Dedifferentiated amniotic fluid mesenchymal stem cell (primary cell): ENCODE results near the gene C3orf18.

Experiments used
- DNase-seq: peaks from one replicate; pipeline ENCODE4 v3.0.0-alpha.2; 2016; ENCODE audit errors: extremely low spot score

C3orf18 gene

DNA sequence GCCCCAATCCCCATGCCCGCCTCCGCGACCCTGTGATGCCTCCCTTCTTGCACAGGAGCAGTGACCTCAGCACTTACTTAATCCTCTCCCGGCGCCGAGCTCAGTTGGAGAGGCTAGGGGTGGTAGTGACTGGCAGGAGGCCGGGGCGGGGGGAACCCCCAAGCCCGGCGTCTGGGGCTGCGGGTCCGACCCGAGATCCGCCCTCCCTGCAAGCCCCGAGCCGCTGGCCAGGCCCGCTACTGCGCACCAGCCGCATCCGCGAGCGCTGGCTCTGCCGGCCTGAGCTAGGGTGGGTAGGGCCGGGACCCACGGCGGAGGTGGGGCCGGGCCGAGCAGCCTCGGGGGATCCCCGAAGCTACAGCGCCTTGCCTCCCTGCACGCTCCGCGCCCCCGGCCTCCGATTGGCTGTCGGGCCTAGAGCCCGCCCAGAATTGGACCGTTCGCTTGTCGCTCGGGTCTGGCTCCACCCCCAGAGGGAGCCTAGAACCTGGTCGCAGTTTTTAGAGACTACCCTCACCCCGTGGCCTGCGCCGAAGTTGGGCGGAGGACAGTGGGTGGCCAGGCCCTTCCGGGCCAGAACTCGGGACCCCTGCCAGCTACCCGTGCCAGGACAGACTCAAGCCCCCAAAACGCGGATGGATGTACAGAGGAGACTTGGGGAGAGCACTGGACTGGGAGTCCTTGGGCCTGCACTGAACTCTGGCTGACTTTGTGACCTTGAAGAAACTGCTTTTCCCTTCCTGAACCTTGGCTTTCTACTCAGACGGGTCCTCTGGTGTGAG is at the start of gene C3orf18:
Gene C3orf18, minus strand, starts transcription at position 362 of the 782 bp plus-strand sequence. CDS start 2,048 bp downstream, outside the sequence.
- peak; percentile 69 for DNase-seq

DNA sequence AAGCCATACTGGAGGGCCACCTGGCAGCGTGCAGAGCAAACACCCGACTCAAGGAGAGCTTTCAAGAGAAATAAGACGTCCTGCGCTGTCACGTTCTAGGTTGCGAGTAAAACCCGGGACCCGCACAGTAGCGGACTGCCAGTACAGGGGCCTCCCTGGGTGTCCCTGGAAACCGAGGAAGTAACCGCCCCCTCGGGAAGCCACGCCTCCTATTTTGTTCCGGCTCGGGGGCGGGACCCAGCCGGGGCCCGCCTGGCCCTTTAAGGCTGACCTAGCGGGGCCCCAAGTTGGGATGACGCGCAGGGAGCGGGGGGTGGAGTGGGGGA is 49.2 kb upstream of the C3orf18 start:
- peak; percentile 83 for DNase-seq

DNA sequence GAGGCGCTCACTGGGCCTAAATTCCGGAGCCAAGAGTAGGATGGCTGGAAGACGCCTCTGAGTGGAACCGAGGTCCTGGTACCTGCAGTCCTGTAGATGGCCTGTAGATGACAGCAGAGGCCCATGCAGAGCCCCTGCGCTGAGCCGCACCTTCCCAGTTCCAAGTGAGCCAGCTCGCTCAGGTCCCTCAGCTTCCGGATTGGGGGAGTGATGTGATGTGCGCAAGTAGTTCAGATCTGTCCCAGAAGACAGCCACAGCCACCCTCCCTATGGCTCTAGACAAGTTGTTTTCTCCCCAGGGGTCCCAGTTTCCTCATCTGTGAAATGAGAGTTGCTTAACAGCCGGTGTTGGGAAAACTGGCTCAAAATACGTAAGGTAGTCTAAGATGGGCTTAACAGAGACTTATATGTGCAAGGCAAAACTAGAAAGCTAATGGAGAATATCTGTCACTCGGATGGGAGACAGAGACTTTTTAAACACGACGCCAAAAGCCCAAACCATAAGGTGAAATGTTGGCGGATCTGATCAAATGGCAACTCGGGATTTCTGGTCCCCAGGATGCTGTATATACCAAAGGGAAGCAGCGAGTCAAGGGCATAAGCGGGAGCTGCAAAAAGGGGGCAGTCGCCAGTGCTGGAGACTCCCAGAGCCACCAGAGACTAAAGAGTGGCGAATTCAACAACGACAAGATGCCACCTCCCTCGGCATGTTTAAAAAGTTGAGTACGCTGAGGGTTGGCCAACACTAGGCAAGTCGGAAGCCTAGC is 48.6 kb upstream of the C3orf18 start:
- DNase-seq = peak; percentile 86

DNA sequence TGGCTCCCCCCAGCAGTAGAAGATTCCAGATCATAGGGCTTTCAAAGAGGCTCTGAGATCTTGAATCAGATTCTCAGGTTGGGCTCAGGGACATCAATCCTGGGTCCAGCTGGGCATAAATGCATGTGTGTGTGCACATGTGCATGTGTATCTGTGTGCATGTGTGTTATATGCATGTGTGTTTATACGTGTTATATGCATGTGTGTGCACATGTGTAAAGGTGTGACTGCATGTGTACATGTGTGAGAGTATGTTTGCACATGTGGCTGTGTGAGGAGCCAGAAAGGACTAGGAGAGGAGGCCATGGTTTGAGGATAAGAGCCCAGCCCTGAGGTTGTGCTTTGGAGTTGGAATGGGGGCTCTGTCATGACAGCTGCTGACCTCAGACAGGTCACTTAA is 47.6 kb upstream of the C3orf18 start:
- DNase-seq = no peak

DNA sequence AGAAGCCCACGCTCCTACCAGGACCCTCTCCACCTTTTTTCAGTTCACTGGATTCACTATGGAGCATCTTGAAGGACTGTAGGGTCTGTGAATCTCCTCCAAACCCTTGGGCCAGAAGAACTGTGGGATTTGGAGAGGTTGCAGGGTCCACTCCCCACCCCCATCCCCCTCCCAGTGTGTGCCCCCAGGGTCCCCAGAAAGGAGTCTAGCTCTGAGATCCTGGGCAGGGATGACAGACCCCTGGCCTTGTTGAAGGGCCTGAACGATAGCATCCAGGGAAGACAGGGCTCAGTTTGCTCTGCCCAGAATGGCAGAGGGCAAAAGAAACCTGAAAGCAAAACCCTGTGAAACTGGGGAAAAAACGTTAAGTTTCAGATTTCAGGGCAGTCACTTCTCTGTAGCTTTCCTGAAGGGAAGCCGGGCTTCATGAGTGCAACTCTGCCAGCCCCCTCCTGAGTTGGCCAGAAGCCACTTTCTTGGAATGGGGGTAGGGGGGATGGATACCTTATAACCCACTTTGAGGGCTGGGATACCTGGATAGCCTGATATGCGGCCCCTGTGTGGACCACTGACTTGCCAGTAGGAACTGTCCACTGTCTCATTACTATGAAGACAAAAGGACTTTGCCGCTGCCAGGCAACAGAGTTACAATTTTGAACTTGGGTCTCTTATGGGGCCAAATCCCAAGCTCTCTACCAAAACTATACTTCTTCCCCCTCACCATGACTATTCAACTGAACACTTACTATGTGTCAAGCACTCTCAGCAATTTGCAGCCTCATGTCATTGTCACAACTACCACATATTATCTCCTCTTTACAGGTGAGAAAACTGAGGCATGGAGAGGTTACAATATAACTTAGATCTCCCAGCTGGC is 45.7 kb upstream of the C3orf18 start:
- DNase-seq = no peak

DNA sequence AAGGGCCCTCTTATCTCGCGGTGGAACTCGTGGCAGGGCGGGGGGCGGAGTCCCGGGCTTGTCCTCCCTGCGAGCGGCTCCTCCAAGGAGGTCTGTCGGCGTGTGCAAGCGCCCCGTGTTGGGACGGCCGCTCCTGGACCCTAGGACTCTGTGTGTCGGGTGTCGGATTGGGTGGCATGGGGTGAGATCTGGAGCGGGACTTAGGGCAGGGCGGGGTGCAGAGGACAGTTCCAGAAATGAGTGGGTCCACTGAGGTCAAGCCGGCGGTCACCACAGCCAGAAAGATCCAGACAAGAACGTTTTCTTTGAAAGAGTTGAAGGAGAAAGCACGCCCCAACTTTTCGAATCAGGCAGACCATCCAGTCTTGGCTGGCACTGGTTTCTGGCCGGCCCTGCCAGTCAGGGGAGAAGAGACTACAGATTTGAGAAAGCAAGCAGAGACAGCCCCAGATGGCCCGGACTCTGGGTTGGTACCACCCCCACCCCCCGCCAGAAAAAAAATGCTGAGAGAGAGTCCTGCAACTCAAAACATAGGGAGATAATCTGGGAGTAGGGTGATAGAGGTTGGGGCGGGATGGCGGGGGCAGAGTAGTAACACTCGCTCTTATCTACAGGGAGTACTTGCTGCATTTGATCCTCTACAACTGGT is 44.8 kb upstream of the C3orf18 start:
- no peak for DNase-seq

DNA sequence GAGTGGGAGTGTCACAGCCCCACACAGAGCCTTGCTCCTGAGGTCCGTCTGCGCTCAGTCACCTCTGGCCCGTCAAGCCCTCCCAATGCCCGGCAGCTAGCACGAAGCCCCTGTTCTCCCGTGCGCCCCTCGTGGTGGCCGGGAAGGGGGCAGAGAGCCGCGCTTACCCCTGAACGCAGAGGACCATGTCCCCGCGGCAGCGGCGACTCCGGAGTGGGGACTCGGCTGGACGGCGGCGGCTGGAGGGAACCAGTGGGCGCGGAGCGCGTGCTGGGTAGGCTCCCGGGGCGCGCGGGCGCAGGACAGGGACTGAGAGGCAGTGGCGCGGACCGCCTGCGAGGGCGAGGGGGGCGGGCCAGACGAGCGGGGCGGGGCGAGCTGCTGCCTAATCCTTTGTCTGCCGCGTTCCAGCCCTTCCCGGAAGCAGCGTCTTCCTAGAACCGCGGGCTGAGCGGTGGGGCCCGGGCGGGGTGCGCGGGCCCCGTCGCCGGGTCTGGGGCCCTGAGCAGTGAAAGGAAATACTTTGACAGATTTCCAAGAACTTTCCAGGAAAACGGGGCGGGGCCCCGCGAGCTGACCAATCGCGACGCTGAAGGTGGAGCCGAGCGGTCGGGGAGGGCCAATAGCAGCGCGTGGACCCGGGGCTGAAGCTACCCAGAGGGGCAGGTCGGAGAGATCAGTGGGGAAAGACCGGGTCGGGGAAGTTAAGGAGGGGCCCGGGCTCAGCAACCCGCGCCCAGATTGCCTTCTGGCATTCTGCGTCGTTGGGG is 44.1 kb upstream of the C3orf18 start, which contains the start of gene CISH:
Gene CISH, minus strand, starts transcription at position 311 of the 770 bp plus-strand sequence. Its CDS starts 124 bp downstream, at position 187.
- peak; percentile 83 for DNase-seq

DNA sequence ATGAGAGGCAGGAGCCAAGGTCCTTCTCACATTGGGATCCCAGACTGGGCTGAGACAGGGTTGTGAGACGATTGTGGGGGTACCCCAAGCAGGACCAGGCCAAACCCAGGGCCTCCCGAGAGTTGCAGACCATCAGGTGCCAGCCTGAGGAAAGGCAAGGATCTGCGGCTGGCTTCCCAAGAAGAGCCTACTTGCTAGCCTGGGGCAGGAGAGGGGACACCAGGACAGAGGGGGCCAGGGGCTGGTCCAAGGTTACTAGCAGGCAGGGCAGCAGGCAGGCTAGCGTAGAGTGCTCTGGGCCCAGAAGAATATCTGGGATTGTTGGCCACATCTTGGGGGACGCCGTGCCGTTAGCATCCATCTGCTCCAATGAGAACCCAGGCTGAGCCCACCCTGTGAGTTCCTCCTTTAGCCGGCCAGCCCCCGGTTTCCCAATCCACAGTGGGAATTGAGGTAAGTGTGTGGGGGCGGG is 43.5 kb upstream of the C3orf18 start:
- no peak for DNase-seq

DNA sequence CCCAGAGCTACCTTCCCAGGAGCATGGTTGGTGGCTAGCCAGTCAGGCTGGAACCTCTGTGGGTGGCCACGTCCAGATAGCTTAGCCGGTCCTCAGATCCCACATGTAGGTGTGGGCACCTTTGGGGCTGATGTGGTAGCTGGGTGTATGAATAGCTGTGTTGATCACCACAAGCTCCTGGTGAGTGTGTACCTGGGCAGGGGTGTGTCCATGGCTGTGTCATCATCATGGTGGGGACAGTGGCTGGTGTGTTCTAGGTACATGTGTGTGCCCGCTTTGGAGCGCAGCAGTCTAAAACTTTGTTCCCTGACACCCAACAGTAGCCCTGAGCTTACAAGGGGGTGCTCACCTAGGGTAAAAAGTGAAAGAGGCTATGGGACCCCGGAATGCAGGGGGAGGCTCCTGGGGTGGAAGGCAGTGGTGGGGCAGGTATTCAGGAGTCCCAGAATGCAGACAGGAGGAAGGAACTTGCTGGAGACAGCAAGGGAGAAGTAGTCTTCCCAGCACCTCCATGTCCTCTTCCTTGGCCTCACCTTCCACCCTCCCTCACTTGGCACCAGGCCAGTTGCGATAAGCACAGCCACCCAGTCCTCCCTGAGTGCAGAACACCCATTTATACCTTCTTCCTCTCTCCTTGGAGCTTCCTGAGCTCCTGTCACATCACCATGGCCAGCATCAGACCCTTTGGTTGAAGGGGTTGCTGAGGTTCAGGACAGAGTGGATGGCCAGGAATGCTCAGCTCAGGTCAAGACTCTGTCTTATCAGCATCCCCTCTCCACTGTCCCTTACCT is 42.8 kb upstream of the C3orf18 start:
- no peak for DNase-seq

DNA sequence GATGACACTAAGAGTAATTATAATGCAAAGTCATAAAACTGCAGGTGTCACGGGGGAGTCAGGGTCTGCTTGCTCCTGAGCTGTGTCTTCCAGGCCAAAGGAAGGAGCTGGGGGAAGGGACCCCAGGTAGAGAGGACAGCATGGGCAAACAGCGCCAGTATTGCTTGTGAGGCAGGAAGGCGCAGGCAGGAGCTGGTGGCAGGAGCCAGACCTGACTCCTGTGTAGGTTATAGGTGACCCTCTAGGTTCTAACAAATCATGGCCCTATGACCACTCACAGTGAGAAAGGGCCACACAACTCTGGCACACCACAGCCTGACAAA is 42.2 kb upstream of the C3orf18 start:
- no peak for DNase-seq

DNA sequence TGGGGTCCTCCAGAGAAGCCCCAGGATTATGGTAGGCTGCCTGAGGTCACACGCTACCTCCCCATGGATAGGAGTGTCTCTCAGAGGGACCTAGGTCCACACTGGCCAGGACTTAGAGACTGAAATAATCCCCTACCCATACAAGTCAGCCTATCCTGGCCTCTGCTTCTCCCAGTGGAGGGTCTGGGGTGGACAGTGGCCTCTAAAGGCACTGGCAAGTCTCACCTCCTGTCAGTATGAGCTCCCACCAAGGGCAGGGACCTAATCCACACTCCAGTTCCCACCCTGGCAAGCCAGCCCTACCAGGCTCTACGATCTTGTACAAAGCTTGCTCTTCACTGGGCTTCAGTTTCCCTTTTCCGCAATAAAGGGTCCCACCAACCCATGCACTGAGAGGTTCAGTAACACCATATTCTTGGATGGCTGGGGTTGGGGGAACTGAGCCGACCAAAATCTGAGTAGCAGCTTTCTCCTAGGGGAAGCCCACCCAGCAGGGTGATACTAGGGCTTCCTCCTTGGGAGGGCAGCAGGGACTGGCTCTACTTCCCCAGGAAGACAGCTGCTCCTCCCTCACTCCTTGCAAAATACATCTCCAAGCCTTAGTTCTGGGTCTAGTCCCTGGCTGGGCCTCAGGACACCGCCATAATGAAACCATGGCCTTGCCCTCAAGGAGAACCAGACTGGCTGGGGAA is 41.7 kb upstream of the C3orf18 start:
- no peak for DNase-seq

DNA sequence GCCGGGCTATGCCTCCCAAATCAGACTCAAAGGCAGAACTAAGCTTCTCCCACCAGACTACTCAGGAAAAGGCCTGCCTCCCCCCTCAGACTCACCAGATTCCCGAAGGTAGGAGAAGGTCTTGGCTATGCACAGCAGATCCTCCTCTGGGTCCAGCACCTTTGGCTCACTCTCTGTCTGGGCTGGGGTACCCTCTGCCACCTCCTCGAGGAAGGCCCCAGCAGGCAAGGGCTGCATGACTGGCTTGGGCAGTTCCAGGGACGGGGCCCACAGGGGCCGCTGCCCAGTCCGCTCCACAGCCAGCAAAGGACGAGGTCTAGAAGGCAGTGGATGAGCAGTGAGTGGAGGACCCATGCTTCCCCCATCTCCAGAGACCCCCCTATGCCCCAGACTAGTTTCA is 40.7 kb upstream of the C3orf18 start:
- no peak for DNase-seq

DNA sequence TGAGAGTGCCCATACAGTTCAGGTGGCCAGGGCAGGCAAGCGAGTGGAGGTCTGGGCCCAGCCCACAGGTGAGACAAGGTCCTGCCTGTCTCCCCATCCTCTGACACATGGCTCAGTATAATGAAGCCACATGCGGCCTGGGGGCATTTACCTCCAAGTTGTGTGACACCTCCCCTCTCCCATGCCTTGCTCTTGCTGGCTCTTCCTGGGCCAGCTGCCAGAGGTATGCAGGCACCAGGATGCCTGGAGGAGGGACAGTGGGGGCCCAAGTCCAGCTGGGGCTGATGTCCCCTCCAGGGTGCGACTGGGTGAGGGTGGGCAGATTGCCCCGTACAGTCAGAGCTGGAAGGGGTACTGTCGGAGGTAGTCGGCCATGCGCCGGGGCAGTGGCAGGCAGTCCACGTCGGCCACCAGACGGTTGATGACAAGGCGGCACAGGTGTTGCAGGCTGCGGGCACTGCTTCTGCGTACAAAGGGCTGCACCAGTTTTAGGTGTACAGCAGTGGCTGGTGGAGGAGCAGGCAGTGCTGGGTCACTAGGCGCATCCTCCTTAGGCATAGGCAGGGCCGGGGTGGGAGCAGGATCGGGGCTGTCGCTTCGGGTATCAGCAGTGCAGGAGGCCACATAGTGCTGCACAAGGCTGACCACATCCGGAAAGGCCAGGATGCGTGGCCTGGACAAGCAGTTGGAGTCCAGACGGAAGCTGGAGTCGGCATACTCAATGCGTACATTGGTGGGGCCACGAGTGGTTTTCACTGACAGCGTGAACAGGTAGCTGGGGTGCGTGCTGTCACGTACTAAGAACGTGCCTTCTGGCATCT is 39.9 kb upstream of the C3orf18 start:
- no peak for DNase-seq

DNA sequence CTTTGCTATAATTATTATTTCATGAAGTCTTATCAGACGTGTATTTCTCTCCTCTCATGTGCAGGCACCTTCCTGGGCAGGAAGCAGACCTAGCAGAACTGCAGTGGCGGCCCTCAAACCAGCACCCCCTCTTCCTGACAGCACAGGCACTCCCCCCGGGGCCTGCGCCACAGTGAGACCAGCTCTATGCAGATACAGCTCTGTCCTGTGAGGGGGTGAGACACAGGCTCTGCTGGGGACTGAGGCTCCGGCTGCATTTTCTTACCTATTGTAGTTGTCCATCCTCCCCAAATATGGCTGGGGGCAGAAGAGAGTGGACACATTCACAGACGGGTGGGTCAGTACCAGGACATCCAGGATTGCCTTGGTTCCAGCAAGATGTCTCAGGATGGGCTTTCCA is 39.0 kb upstream of the C3orf18 start:
- no peak for DNase-seq

DNA sequence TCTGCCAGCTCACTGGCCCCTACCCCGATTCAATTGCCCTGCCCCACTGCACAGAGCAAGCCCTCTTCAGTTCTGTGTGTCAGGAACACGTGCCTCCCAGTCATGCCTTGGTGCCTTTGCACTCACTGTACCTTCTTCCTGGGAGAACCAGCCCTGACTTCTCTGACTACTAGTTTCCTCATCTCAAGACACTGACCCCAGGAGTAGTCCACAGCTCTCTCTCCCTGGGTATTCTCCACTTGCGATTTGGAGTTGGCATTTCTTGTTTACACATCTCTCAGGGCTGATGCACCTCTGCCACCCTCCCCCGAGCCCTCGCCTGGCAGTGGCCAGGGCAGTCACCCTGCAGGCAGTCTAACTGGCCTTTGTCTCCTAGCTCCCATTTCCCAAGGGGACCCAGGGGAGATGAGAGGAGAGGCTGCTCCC is 38.4 kb upstream of the C3orf18 start:
- DNase-seq = no peak

DNA sequence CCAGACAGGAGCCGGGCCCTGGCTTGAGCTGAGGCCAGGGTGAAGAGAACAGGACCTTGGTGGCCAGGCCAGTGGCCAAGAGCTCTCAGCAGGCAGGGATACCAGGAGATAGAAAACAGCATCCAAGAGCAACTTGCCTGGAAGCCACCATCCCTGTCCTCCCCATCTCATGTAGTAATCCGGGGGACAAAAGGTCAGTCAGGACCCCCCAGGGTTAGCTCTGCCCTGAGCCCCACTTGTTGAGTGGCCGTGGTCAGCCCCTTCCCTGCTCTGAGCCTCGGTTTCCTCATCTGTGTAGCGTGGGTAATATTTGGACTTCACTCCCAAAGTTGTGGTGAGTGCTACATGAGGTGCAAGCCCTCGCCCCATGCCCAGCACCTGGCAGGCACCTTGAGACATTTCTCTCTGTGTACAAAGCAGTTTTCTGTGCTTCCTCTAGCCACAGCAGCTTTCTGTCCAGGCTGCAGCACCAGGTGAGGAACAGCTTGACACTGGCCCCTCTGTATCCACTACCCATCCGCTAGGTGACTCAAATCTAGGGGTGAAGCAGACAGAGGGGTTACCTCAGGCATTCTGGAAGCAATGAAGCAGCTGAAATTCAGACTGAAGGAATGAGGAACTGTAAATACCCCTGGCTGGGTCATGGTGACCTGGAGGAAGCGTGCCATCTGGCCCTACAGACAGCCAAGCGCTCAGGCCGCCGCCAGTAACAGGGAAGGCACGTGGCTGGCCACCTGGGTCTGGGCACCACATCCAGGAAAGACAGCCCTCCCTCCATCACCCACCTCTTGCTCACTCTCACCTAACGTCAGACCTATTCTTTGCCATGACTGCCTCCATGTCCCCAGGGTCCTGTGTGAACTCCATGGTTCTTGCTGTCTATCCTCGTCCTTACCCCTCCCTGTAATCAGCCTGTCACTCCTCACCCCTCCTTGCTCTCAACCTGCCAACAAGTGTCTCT is 37.4 kb upstream of the C3orf18 start:
- DNase-seq = no peak

DNA sequence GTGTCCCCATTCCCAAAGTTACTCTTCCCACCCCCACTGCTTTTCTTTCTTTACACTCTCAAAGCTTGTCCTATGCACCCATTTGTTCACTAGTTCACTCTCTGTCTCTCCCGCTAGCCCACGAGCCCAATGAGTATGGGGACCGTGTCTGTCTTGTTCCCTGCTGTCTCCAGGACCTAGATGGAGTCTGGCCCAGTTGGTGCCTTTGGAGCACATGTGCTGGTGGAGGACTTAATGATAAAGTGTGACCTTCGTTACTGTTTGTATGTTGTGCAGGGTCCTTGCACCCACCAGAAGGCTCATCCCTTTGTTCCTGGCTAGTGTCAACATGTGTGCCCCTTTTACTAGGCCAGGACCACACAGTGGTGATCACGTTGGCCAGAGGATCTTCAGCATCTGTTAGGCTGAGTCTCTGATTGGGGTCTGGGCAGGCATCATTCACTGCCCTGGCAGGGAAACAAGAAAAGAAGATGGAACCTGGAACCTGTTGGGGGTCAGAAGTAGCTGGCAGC is 36.6 kb upstream of the C3orf18 start:
- DNase-seq = no peak
